Muscle layer of colon (tissue), 2 donors: ENCODE data around the gene CLDN2.

Source experiments
- H3K27ac ChIP-seq: one replicate; pipeline ENCODE4 v1.7.0; 2013; ENCODE audit warnings: low read depth, mild to moderate bottlenecking, low read length, moderate library complexity
- H3K27me3 ChIP-seq, 2 donors: one replicate each; pipeline ENCODE4 v1.7.0; 2013; ENCODE audit warnings: low read length in 2 of 2, mild to moderate bottlenecking in 2 of 2; ENCODE audit not compliant: insufficient read depth in 2 of 2, control insufficient read depth in 1 of 2
- H3K36me3 ChIP-seq: one replicate; pipeline ENCODE4 v1.7.0; 2013; ENCODE audit warnings: mild to moderate bottlenecking, low read length; ENCODE audit not compliant: insufficient read depth
- H3K4me1 ChIP-seq: one replicate; pipeline ENCODE4 v1.7.0; 2013; ENCODE audit warnings: mild to moderate bottlenecking, low read length; ENCODE audit not compliant: insufficient read depth
- H3K4me3 ChIP-seq, 2 donors: one replicate each; pipeline ENCODE4 v1.7.0; 2013; ENCODE audit warnings: low read length in 2 of 2, low read depth in 1 of 2, mild to moderate bottlenecking in 1 of 2, moderate library complexity in 1 of 2
- H3K9ac ChIP-seq: one replicate; pipeline ENCODE4 v1.7.0; 2013; ENCODE audit warnings: low read length
- H3K9me3 ChIP-seq: one replicate; pipeline ENCODE4 v1.7.0; 2013; ENCODE audit warnings: mild to moderate bottlenecking, low read length
- donor health status: abdominal sarcoma.
- donor health status: Adenocarcinoma of cecum.

Gene CLDN2

DNA sequence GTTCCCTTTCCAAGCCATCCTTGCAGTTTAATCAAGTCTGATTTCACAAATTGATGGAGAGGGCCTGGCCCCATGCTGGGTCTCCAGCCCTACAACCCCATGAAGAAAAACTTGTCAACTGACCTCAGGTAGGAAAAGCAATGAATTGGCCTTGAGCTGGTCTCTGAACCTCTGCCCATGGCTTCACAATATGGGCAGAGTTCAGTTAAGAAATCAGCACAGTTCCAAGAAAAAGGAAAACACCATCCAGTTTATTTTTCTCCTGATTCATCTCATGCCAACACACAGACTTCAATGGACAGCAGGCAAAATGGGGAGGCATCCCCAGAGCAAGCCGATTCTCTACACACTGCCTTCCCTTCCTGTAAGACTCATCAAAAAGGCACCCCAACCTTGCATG, 20.4 kb upstream of the CLDN2 start:
- Histone ChIP-seq H3K36me3 (no peaks in the 10 kb centered on the region), H3K9me3 (no peaks in the 10 kb centered on the region), H3K4me3 (no peak overlapping the region), H3K4me1 (no peaks in the 10 kb centered on the region), H3K27me3 (peaks cover 6 to 11% of the 10 kb centered on the region in 2 donors), H3K27ac (no peak overlapping the region), H3K9ac (no peak overlapping the region)

DNA sequence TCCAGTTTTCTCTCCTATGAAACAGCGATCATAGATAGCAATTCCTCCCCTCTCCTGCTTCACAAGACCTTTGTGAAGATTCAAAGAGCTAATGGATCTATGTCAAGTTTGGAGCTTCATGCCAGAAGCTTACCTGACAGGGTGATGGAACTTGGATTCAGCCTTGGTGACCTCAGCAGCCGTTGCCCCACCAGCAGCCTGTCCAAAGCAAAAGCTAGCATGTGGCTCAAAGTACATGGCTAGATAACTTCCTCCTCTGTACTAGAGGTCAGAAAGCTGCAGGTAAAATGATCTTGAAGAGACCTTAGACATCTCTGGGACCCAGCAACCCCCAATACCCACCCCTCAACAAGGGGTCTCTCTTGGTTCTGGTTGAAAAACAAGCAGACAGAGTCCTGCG, 18.9 kb upstream of the CLDN2 start:
- H3K36me3 ChIP-seq, result no peaks in the 10 kb centered on the region
- H3K9ac ChIP-seq, result no peak overlapping the region
- no peaks in the 10 kb centered on the region for H3K9me3 ChIP-seq
- H3K4me3 ChIP-seq, result no peak overlapping the region
- H3K4me1 ChIP-seq, result peaks cover 11% of the 10 kb centered on the region
- peaks cover 6 to 11% of the 10 kb centered on the region in 2 donors for H3K27me3 ChIP-seq
- H3K27ac ChIP-seq, result no peak overlapping the region

DNA sequence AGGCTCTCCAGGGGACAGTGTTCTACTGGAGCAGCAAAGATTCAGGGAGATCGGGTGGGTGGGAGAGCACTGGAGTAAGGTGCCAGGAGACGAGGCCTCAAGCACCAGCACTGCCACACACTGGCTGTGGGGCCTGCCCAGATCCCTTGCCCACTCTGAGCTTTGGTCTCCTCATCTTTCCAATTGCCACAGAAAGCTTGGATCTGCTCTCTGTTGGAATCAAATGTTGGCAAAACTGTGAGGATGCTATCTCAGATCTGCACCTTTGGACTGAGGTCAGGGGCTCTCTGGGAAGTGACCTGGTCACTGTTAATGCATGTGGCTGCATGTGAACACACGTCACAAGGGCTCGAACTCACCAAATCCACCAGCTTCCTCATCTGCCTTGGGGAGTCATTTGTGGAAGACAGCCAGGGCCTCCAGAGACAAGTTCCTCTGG, 18.4 kb upstream of the CLDN2 start:
- no peaks in the 10 kb centered on the region for H3K9me3 ChIP-seq
- H3K4me3 ChIP-seq, result no peak overlapping the region
- peaks cover 11% of the 10 kb centered on the region for H3K4me1 ChIP-seq
- no peaks in the 10 kb centered on the region for H3K36me3 ChIP-seq
- no peak overlapping the region for H3K9ac ChIP-seq
- H3K27ac ChIP-seq, result no peak overlapping the region
- H3K27me3 ChIP-seq, result peaks cover 6 to 8% of the 10 kb centered on the region in 2 donors

DNA sequence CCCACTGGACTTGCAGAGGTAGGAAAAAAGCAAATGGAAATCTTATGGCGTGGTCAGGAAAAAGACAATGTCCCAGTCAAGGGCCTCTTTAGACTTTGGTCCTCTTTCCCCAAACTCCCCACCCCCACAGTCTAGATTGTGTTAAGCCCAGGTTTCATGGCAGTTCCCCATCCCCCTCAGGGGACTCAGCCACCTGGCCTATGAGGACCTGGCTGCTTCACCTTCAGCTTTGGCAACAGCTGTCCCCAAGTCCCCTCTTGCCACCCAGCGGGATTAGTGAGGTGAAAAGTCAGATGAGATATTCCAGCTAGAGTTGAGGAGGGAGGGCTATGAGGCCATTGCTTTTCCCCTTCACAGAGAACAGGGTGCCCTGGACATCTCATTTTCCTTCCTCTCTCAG, 17.5 kb upstream of the CLDN2 start:
- Histone ChIP-seq H3K4me3 (no peak overlapping the region), H3K27ac (no peak overlapping the region), H3K9me3 (no peaks in the 10 kb centered on the region), H3K4me1 (peaks cover 11% of the 10 kb centered on the region), H3K36me3 (no peaks in the 10 kb centered on the region), H3K9ac (no peak overlapping the region), H3K27me3 (no peaks in the 10 kb centered on the region)

DNA sequence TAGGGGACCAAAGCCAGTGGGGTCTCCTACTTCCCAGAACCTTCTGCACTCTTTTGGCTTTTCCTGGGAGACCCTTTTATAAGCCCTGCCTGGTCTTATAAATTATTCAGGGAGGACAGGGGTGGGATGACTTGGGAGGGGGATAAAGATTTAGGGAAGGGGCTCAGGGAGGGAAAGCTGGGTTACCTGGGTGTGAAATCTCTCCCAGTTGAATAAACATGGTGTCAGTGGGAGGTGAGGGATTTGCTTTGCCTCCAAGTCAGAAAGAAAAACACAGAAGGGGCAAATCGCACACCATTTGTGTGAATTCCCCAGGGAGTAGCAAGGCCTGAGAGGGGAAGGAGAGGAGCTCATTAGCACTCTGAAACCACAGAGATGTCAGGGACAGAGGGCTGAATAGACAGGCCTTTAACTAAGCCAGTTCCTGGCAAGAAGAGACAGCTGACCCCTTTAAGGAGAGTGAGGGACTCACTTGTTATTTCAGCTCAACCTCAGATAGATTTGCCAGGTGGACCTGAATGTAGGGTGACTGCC, 16.8 kb upstream of the CLDN2 start, which contains the start of gene RIPPLY1:
Gene RIPPLY1 (minus strand): TSS at position 51 of the 534 bp plus-strand sequence. CDS start 54 bp downstream, outside the sequence.
- no peaks in the 10 kb centered on the region for H3K27me3 ChIP-seq
- H3K9me3 ChIP-seq, result no peaks in the 10 kb centered on the region
- no peak within 1 kb of the TSS for H3K9ac ChIP-seq
- no peak within 1 kb of the TSS for H3K27ac ChIP-seq
- no peaks in the 10 kb centered on the region for H3K36me3 ChIP-seq
- H3K4me3 ChIP-seq, result no peak within 1 kb of the TSS
- peaks cover 11% of the 10 kb centered on the region for H3K4me1 ChIP-seq

DNA sequence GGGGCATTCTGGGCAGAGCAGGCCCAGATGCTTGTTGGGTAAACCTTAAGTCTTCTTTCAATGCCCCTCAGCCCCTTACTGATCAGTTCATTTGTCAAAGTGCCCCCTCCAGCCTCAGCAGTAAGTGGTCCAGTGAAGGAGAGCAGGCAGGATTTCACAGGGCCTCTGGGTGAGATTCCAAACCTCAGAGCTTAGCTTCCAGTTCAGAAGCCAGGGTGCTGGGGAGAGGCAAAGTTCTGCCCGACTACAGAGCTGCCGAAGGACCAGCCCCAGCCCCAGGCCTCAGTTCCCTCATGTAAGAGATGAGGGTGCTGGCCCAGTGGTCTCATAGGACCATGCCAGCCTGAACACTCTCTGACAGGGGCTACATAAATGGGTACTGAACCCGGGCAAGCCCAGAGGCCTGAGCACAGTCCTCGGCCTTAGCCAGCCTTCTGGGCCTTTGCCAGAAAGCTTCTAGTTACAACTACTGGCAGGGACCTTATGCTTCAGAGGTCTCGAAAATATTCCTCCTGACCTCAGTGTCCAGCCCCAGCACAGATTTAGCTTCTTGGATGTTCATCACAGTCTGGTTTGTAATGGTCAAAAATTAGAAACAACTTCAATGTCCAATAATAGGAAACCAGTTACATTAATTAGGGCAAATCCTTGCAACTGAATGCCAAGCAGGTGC, 16.2 kb upstream of the CLDN2 start:
- Histone ChIP-seq H3K9ac (no peak overlapping the region), H3K27me3 (no peaks in the 10 kb centered on the region), H3K36me3 (no peaks in the 10 kb centered on the region), H3K4me3 (no peak overlapping the region), H3K4me1 (peaks cover 11% of the 10 kb centered on the region), H3K9me3 (no peaks in the 10 kb centered on the region), H3K27ac (no peak overlapping the region)

DNA sequence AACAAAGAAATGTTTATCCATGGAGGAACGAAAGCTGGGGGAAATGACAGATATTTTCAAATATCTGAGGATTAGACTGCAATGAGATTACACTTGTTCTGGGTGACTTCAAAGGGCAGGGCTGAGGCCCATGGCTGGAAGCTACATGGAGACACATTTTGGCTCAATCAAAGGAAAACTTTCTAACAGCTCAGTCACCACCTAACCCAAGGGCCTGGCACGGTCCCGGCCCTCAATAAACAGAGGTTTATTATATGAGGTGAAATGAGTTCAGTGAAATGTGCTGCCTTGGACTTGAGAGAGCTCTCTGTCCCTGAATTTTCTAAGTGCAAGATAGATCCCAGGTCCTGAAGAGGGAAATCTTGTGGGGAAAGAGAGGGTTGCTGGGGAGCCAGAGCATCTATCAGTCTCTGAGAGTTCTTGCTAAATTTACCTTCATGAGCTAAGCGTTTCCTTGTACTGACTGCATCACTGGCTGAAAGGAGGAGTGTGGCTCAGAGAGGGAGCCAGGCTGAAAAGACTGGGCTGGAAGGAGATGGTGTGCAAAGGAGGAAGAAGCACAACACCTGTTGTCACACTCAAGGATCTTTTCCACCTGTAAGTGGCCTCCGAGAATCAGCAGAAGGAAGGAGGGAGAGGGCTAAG, 15.0 kb upstream of the CLDN2 start:
- no peak overlapping the region for H3K9ac ChIP-seq
- H3K27ac ChIP-seq, result no peak overlapping the region
- H3K4me3 ChIP-seq, result no peak overlapping the region
- H3K27me3 ChIP-seq, result no peaks in the 10 kb centered on the region
- H3K4me1 ChIP-seq, result peaks cover 11% of the 10 kb centered on the region
- H3K9me3 ChIP-seq, result no peaks in the 10 kb centered on the region
- H3K36me3 ChIP-seq, result no peaks in the 10 kb centered on the region

DNA sequence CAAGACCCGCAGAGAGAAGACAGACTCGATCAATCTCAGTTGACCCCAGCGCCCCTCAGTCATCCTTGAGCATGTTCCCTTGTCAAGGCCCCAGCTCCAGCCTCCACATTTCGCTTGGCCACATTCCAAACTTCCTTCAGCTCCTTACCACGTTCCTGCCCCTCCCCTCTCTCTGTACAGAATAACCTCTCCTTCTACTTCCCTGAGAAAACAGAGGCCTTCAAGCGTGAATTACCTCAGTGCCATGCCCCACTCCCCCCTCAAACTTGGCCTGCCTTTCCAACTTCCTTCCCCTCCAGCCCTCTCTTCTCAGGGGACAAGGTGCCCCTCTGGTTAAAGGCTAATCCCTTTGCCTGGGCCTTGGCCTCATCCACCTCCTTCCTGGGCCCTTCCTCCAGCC, 13.8 kb upstream of the CLDN2 start:
- H3K4me3 ChIP-seq, result no peak overlapping the region
- H3K9ac ChIP-seq, result no peak overlapping the region
- no peaks in the 10 kb centered on the region for H3K36me3 ChIP-seq
- H3K9me3 ChIP-seq, result no peaks in the 10 kb centered on the region
- H3K27ac ChIP-seq, result no peak overlapping the region
- H3K4me1 ChIP-seq, result peaks cover 11% of the 10 kb centered on the region
- no peaks in the 10 kb centered on the region for H3K27me3 ChIP-seq

DNA sequence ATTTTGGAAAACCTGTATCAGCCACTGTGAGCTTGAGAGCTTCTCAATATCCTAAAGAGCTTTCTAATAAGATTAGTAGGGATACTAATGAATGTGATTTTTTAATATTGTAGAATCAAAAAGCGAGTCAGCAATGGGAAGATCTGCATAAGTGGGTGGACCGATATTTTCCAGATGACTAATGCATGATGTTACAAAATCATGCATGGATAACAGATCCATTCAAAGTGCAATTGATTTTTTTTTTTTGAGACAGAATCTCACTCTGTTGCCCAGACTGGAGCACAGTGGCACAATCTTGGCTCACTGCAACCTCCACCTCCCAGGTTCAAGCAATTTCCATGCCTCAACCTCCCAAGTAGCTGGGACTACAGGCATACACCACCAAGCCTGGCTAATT, 7.3 kb upstream of the CLDN2 start:
- H3K9me3 ChIP-seq, result no peaks in the 10 kb centered on the region
- no peak overlapping the region for H3K9ac ChIP-seq
- H3K4me3 ChIP-seq, result no peak overlapping the region
- H3K27me3 ChIP-seq, result no peaks in the 10 kb centered on the region
- H3K36me3 ChIP-seq, result no peaks in the 10 kb centered on the region
- no peaks in the 10 kb centered on the region for H3K4me1 ChIP-seq
- no peak overlapping the region for H3K27ac ChIP-seq

DNA sequence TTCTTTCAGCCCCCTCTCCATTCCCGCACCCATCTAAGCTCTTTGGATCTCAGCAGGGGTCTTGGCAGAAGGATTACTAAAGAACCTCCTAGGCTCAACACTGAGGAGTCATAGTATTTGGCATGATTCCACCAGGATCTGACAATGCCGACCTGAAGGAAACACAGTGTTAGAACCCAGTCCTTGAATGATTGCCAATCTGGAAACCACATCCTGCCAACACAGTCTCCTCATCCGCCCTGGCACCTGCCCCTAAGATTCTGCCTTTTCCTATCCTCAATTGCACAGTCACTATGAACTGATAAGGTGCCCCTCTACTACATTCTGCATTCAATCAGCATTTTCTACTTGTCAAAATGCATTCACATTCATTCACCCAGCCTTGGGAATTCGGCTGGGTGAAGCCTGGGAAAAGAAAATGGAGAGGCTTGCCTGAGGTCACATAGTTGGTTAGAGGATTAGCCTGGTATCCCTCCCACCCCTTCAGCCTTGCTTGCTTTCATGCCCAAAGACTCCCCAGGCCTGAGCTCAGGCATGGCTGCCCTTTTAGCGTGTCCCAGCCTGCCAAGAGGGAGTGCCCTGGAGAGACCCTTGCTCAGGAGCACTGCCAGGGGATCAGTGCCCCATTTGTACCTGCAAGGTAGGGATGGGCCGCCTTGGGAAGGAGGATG, 2.2 kb upstream of the CLDN2 start:
- no peaks in the 10 kb centered on the region for H3K36me3 ChIP-seq
- no peak overlapping the region for H3K9ac ChIP-seq
- H3K27ac ChIP-seq, result no peak overlapping the region
- H3K27me3 ChIP-seq, result no peaks in the 10 kb centered on the region
- no peak overlapping the region for H3K4me3 ChIP-seq
- no peaks in the 10 kb centered on the region for H3K9me3 ChIP-seq
- H3K4me1 ChIP-seq, result no peaks in the 10 kb centered on the region

DNA sequence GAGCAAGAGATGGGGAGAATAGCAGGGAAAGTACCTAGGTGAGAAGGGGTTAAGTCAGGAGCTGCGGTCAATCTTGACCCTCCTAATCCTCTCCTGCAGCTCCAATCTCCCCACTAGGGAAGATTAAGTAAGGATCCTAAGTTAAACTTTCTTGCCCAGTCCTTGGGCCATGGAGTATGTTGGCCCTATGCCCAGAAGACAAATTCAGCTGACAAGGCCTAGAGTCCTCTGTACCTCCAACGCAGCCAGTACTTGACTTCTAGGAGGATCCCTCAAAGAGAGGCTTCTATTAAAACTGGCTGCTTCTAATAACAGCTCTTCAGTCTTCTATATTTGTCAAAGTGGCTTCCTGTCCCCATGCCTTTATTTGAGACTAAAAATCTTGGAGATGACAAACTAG, 1.4 kb downstream of the CLDN2 start:
- no peaks in the 10 kb centered on the region for H3K9me3 ChIP-seq
- no peaks in the 10 kb centered on the region for H3K4me1 ChIP-seq
- H3K27me3 ChIP-seq, result no peaks in the 10 kb centered on the region
- H3K9ac ChIP-seq, result no peak overlapping the region
- H3K36me3 ChIP-seq, result no peaks in the 10 kb centered on the region
- no peak overlapping the region for H3K27ac ChIP-seq
- no peak overlapping the region for H3K4me3 ChIP-seq
